Measurements from ENCODE around the gene TMEM200A. TPM values are rescaled to one million over a fixed set of nuclear protein-coding genes. Genes with fewer than 3 reads are reported as not detected.

TMEM200A gene
- total RNA-seq, 6 donors from 2014 or later: under 0.01 to 5.5 (median 3.3) TPM

GRCh38 chr6:130453230-130453629, 87.4 kb downstream of the TMEM200A start:
- 68 to 74% methylated on average over 5 of the region's 5 CpGs for WGBS, 2 donors
- TF ChIP-seq CTCF (IDR thresholded peaks at IDR 0.05): no peak
- no peak for TF ChIP-seq POLR2AphosphoS5 (IDR thresholded peaks at IDR 0.05)
- no peak for TF ChIP-seq EP300 (IDR thresholded peaks at IDR 0.05)
- no peak for TF ChIP-seq POLR2A (IDR thresholded peaks at IDR 0.05)

GRCh38 chr6:130457605-130458004, 91.8 kb downstream of the TMEM200A start:
- 88 to 91% methylated on average over 4 of the region's 4 CpGs for WGBS, 2 donors
- TF ChIP-seq CTCF (IDR thresholded peaks at IDR 0.05): no peak
- TF ChIP-seq EP300 (IDR thresholded peaks at IDR 0.05): no peak
- TF ChIP-seq POLR2A (IDR thresholded peaks at IDR 0.05): no peak
- TF ChIP-seq POLR2AphosphoS5 (IDR thresholded peaks at IDR 0.05): no peak
- Histone ChIP-seq H3K4me3 (no peak overlapping the region), H3K27me3 (no peaks in the 10 kb centered on the region), H3K9me3 (no peaks in the 10 kb centered on the region), H3K36me3 (no peaks in the 10 kb centered on the region), H3K27ac (no peak overlapping the region), H3K4me1 (no peaks in the 10 kb centered on the region)
- ATAC-seq (ENCODE audit: low FRiP score in 2 of 2) (no peak), DNase-seq (no peak)

More at GRCh38 chr6:130453230-130453629, 87.4 kb downstream of the TMEM200A start:
- ATAC-seq (ENCODE audit: low FRiP score in 2 of 2): no peak
- Histone ChIP-seq H3K4me1 (no peaks in the 10 kb centered on the region), H3K27ac (no peak overlapping the region), H3K36me3 (no peaks in the 10 kb centered on the region), H3K27me3 (no peaks in the 10 kb centered on the region), H3K9me3 (no peaks in the 10 kb centered on the region), H3K4me3 (no peak overlapping the region)
- no peak for DNase-seq

- H3K27ac ChIP-seq: no peak overlapping the region
- no peaks in the 10 kb centered on the region for H3K27me3 ChIP-seq
- no peak overlapping the region for H3K4me3 ChIP-seq
- no peaks in the 10 kb centered on the region for H3K36me3 ChIP-seq
- TF ChIP-seq POLR2A (IDR thresholded peaks at IDR 0.05) (no peak), POLR2AphosphoS5 (IDR thresholded peaks at IDR 0.05) (no peak), CTCF (IDR thresholded peaks at IDR 0.05) (no peak), EP300 (IDR thresholded peaks at IDR 0.05) (no peak)
- H3K4me1 ChIP-seq: no peaks in the 10 kb centered on the region
- ATAC-seq (ENCODE audit: low FRiP score in 2 of 2) (no peak), DNase-seq (no peak)
- no peaks in the 10 kb centered on the region for H3K9me3 ChIP-seq
- WGBS, 2 donors: 80 to 92% methylated on average over 5 of the region's 5 CpGs
These were observed 93.5 kb downstream of the TMEM200A start for GRCh38 chr6:130459316-130459715.

- TF ChIP-seq EP300 (IDR thresholded peaks at IDR 0.05): no peak
- TF ChIP-seq CTCF (IDR thresholded peaks at IDR 0.05): no peak
- no peak for TF ChIP-seq POLR2A (IDR thresholded peaks at IDR 0.05)
- TF ChIP-seq POLR2AphosphoS5 (IDR thresholded peaks at IDR 0.05): no peak
- no peaks in the 10 kb centered on the region for H3K36me3 ChIP-seq
- ATAC-seq (ENCODE audit: low FRiP score in 2 of 2): no peak
- no peaks in the 10 kb centered on the region for H3K27me3 ChIP-seq
- H3K4me3 ChIP-seq: no peak overlapping the region
- 92 to 100% methylated on average over 1 of the region's 1 CpG for WGBS, 2 donors
- no peaks in the 10 kb centered on the region for H3K4me1 ChIP-seq
- H3K9me3 ChIP-seq: no peaks in the 10 kb centered on the region
- DNase-seq: no peak
- H3K27ac ChIP-seq: no peak overlapping the region
These were observed 95.1 kb downstream of the TMEM200A start for GRCh38 chr6:130460934-130461333.

DNA sequence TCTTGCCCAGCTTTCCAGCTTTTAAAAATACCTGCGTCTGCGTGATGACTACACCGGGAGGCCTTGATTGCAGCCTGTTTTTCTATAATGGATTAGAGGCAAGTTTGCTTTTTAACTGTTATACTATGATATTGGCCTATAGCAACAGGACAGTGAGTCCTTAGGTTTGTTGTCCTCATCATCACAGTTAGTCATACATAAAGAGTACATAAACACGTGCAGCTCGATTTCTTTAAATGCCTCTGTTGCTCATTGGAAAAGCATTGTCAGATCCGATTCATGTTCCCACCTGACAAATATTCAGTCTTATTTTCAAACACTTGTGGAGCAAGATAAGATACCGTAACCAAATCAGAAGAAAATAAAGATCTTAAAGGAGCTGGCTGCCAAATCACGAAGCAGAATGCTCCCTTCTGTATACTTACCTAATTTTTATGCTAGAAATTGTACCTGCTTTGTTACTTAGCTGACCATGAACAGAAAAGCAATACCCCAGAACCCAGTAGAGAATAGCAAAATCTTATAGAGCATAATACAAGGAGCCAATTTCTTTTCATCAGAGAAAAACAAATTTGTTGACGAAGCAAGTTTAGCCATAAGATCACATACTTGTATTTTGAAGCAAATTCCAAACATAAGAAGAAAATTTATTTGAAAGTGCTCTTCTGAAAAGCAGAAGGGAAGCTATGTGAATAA, 100.4 kb downstream of the TMEM200A start:
- ATAC-seq (ENCODE audit: low FRiP score in 2 of 2) (no peak), DNase-seq (no peak)
- 72 to 79% methylated on average over 9 of the region's 9 CpGs for WGBS, 2 donors
- no peaks in the 10 kb centered on the region for H3K9me3 ChIP-seq
- no peak overlapping the region for H3K4me3 ChIP-seq
- no peaks in the 10 kb centered on the region for H3K4me1 ChIP-seq
- H3K27ac ChIP-seq: no peak overlapping the region
- H3K27me3 ChIP-seq: no peaks in the 10 kb centered on the region
- H3K36me3 ChIP-seq: no peaks in the 10 kb centered on the region
- TF ChIP-seq POLR2A (IDR thresholded peaks at IDR 0.05) (no peak), CTCF (IDR thresholded peaks at IDR 0.05) (no peak), POLR2AphosphoS5 (IDR thresholded peaks at IDR 0.05) (no peak), EP300 (IDR thresholded peaks at IDR 0.05) (no peak)

All from upper lobe of left lung (tissue), 6 donors.